Pancreas (tissue), 10 donors: ENCODE measurements around the gene CEP164. TPM values are rescaled to one million over a fixed set of nuclear protein-coding genes. Genes with fewer than 3 reads are reported as not detected.

Experiments
- ATAC-seq, 4 donors: fragments of 200-7000 bp; cut with Tn5 transposase; one replicate each; pipeline versions ENCODE4 v1.8.0 to v1.9.1; 2020; ENCODE audit warnings: mild to moderate bottlenecking in 4 of 4, moderate library complexity in 4 of 4
- DNase-seq, 6 donors: peaks; one replicate each; pipeline ENCODE4 v3.0.0-alpha.2; 2020
- FAIRE-seq: peaks from 2 replicates; lab custom pipeline; 2012; peaks lifted over from hg19 to GRCh38; lab: Jason Lieb, UNC
- H3K27ac ChIP-seq, 4 donors: fragments of 200-600 bp; sonication (generic); 1 replicate in 3 of 4; 2 replicates in 1 of 4; pipeline versions ENCODE4 v1.5.0 to v1.8.0; 2020
- H3K27me3 ChIP-seq, 4 donors: fragments of 200-600 bp; one replicate each; pipeline ENCODE4 v1.8.0; 2021
- H3K36me3 ChIP-seq, 3 donors: fragments of 200-600 bp; sonication (generic) in 1 of 3; one replicate each; pipeline versions ENCODE4 v1.5.0 to v1.8.0; 2020 to 2021
- H3K4me1 ChIP-seq, 3 donors: fragments of 200-600 bp; one replicate each; pipeline ENCODE4 v1.8.0; 2021
- H3K4me3 ChIP-seq, 4 donors: fragments of 200-600 bp; sonication (generic) in 2 of 4; one replicate each; pipeline versions ENCODE4 v1.5.0 to v1.8.0; 2020 to 2021
- H3K9me3 ChIP-seq, 4 donors: fragments of 200-600 bp; one replicate each; pipeline ENCODE4 v1.8.0; 2021
- WGBS, 2 donors: extraction: QIAGEN DNeasy Blood & Tissue Kit; methylation state at CpG; one replicate each; pipeline ENCODE4 v1.1.7; 2013; 5-methylcytosine and 5-hydroxymethylcytosine counted together
- intact Hi-C, 3 donors: fragments of 100-400 bp; cut with DNase I; formaldehyde crosslinking; loops; one replicate each; pipeline versions ENCODE4 v1.11.1 to v1.14.2; 2022
- polyA plus RNA-seq, 2 donors: library from polyadenylated mRNA; stranded (reverse); fragments of 200-250 nt; gene quantifications; one replicate each; pipeline ENCODE4 v1.2.3, GENCODE V29; 2013
- total RNA-seq, 6 donors: library from RNA; stranded (reverse); fragmentation: NEBNext Ultra II Directional in 4 of 6; extraction: Animal tissue kit (Norgen Biotek cat#: 25700) in 4 of 6; gene quantifications; one replicate each; pipeline versions ENCODE4 v1.2.1 to v1.2.4, GENCODE V29; 2021 to 2023
- TF ChIP-seq, protein P1 (sequence below), 4 donors: fragments of 200-600 bp; sonication (generic) in 3 of 4; IDR thresholded peaks; one replicate each; pipeline versions ENCODE4 v1.5.0 to v1.8.0; 2021; ENCODE audit warnings: antibody characterized with exemption in 4 of 4
- donor health status: healthy with polysubstance abuse.
- donor health status: DM: no; HTN: no; CAD: no; lungs with moderate emphysema.
- donor health status: DM: no; HTN: no; CAD: no.
- donor health status: control.
- donor health status: control.
- donor health status: Bipolar disorder and iron deficiency.
- donor health status: DM: yes; HTN: yes; CAD: no.
- donor health status: DM: no; HTN: no; CAD: no.
- donor health status: DM: no; HTN: no; CAD: no.
- donor health status: DM: yes; HTN: yes; CAD: no.

Gene CEP164
- total and polyA plus RNA-seq, 8 donors: 12.9 to 56.3 (median 26.0) TPM

DNA sequence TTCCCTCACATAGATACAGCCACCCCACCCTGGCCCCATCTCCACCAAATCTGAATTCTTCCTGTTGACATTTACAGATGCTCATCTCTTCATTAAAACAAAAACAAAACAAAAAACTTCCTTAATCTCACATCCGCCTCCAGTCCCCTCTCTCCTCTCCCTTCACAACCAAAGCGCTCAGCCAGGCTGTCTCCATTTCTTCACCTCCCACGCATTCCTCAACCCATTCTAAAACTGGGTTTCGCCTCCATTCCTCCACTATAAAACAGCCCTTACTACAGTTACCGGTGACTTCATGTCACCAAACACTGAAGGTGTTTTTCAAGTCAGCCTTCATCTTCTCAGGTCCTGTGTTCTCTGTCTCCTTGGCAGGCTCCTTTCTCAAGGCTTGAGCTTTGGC, 26.9 kb upstream of the CEP164 start:
- Histone ChIP-seq H3K36me3 (no peaks in the 10 kb centered on the region), H3K27ac (peak overlapping the region; percentile 73 to 92 (median 82)), H3K27me3 (no peaks in the 10 kb centered on the region), H3K4me3 (peak overlapping the region in 1 of 4 donors; percentile 41), H3K9me3 (no peaks in the 10 kb centered on the region), H3K4me1 (peaks cover 17 to 37% (median 32%) of the 10 kb centered on the region in 3 donors)
- ATAC-seq (no peak), FAIRE-seq (no peak), DNase-seq (no peak)
- TF ChIP-seq, protein P1, sequence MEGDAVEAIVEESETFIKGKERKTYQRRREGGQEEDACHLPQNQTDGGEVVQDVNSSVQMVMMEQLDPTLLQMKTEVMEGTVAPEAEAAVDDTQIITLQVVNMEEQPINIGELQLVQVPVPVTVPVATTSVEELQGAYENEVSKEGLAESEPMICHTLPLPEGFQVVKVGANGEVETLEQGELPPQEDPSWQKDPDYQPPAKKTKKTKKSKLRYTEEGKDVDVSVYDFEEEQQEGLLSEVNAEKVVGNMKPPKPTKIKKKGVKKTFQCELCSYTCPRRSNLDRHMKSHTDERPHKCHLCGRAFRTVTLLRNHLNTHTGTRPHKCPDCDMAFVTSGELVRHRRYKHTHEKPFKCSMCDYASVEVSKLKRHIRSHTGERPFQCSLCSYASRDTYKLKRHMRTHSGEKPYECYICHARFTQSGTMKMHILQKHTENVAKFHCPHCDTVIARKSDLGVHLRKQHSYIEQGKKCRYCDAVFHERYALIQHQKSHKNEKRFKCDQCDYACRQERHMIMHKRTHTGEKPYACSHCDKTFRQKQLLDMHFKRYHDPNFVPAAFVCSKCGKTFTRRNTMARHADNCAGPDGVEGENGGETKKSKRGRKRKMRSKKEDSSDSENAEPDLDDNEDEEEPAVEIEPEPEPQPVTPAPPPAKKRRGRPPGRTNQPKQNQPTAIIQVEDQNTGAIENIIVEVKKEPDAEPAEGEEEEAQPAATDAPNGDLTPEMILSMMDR (IDR thresholded peaks at IDR 0.05): no peak
- intact Hi-C loops: no loop called here
- 38 to 41% methylated on average over 5 of the region's 5 CpGs for WGBS, 2 donors

DNA sequence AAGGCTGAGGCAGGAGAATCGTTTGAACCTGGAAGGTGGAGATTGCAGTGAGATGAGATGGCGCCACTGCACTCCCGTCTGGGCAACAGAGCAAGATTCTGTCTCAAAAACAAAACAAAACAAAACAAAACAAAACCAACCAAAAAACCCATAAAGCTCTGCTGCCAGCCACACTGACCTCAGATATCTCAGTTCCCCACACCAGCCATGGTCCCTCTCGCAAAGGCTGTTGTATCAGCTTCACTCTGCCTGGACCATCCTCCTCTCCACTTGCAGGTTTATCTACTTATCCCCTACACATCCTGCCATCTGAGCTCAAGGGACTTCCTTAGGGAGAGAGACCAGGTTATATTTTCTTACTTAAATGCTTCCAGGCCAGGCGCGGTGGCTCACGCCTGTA, 25.4 kb upstream of the CEP164 start:
- peaks cover 17 to 32% (median 31%) of the 10 kb centered on the region in 3 donors for H3K4me1 ChIP-seq
- intact Hi-C loops: no loop called here
- 68 to 73% methylated on average over 7 of the region's 7 CpGs for WGBS, 2 donors
- no peak overlapping the region for H3K4me3 ChIP-seq
- H3K27ac ChIP-seq: no peak overlapping the region
- H3K36me3 ChIP-seq: no peaks in the 10 kb centered on the region
- ATAC-seq (no peak), FAIRE-seq (no peak), DNase-seq (no peak)
- TF ChIP-seq, protein P1 (IDR thresholded peaks at IDR 0.05): no peak
- no peaks in the 10 kb centered on the region for H3K27me3 ChIP-seq
- H3K9me3 ChIP-seq: no peaks in the 10 kb centered on the region

DNA sequence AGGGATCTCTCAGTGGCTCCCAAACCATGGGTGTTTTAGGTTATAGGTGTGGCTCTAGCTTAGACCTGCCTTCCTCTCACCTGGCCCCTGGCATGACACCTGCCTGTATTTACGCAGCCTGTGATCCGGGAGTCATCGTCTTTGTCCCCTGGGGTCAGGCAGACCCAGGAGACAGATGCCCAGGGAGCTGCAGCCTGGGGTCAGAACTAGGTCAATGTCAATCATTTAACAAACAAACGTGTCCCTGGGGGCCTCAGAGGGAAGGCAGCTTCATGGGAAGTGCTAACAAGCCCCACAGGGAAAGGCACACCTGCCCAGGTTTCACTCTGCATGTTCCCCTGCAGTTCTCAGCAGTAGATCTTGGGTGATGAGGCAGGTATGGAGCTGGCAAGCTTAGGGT, 24.6 kb upstream of the CEP164 start:
- H3K9me3 ChIP-seq: no peaks in the 10 kb centered on the region
- no peak for FAIRE-seq
- TF ChIP-seq, protein P1 (IDR thresholded peaks at IDR 0.05): no peak
- no peaks in the 10 kb centered on the region for H3K27me3 ChIP-seq
- 38 to 40% methylated on average over 4 of the region's 4 CpGs for WGBS, 2 donors
- H3K4me1 ChIP-seq: peaks cover 17 to 28% (median 27%) of the 10 kb centered on the region in 3 donors
- intact Hi-C loops: no loop called here
- DNase-seq: no peak
- no peaks in the 10 kb centered on the region for H3K36me3 ChIP-seq
- ATAC-seq: no peak
- H3K27ac ChIP-seq: no peak overlapping the region
- no peak overlapping the region for H3K4me3 ChIP-seq

DNA sequence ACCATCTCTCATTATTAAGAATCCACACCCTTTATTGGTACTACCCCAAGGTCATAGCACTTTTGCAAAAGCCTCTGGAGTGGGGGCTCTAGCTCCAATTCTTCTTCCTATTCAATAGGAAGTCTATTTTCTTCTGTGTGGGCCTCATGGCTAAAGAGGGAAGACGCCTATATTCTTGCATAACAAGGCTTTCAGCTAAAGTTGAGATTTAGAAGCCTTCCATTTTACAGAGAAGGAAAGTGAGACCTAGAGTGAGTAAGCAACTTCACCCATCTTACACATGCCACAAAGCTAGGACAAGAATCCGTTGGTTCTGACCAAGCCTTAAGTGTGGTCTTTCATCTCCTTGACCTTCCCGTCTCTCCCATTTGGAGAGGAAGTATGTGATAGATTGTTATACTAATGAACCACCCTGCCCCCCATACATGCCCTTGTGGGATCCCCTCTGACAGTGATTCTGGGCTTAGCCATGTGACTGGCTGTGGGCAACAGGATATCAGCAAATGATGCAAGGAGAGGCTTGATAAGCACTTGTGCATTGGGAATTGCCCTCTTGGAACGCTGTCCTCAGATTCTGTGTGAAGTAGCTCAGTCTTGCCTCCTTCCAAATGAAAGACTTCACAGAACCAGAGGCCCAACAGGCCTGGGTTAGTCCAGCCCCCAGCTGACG, 23.9 kb upstream of the CEP164 start:
- DNase-seq: no peak
- H3K27ac ChIP-seq: no peak overlapping the region
- no peaks in the 10 kb centered on the region for H3K27me3 ChIP-seq
- no peak overlapping the region for H3K4me3 ChIP-seq
- no peak for ATAC-seq
- TF ChIP-seq, protein P1 (IDR thresholded peaks at IDR 0.05): no peak
- no peak for FAIRE-seq
- intact Hi-C loops: no loop called here
- 57 to 63% methylated on average over 5 of the region's 5 CpGs for WGBS, 2 donors
- H3K36me3 ChIP-seq: no peaks in the 10 kb centered on the region
- peaks cover 17 to 23% (median 22%) of the 10 kb centered on the region in 3 donors for H3K4me1 ChIP-seq
- H3K9me3 ChIP-seq: no peaks in the 10 kb centered on the region

DNA sequence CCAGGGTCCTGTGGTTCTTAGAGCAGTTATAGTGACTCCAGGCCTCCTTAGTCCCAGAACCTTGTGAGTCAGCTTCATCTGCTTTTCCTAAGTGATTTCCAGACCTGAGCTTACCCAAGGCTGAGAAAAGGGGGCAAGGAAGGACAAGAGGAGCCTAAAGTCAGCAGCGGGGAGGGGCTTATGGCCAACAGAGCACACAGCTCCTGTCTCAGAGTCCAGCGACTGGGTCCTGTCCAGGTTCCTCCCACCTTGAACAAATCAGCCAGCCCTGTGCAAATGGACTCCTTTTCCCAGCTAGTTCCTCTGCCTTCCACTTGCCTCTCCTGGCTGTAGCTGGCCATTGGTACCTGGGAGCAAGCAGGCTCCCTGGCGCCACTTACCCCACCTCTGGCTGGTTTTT, 22.5 kb upstream of the CEP164 start:
- intact Hi-C loops: no loop called here
- 48 to 51% methylated on average over 3 of the region's 3 CpGs for WGBS, 2 donors
- ATAC-seq (peak; percentile 29 to 64 (median 52)), DNase-seq (peak in 1 of 6 donors; percentile 66), FAIRE-seq (no peak)
- Histone ChIP-seq H3K36me3 (no peaks in the 10 kb centered on the region), H3K27me3 (no peaks in the 10 kb centered on the region), H3K9me3 (no peaks in the 10 kb centered on the region), H3K27ac (peak overlapping the region in 1 of 4 donors; percentile 41), H3K4me1 (peaks cover 17 to 22% (median 19%) of the 10 kb centered on the region in 3 donors), H3K4me3 (no peak overlapping the region)
- TF ChIP-seq, protein P1 (IDR thresholded peaks at IDR 0.05): no peak
